Neural cell (in vitro differentiated cells): Measurements from ENCODE around the gene THEM4. TPM values are rescaled to one million over a fixed set of nuclear protein-coding genes. Genes with fewer than 3 reads are reported as not detected.

Source experiments
- H2AFZ ChIP-seq: fragments of 200-600, 300-800 bp; sonication (generic), shearing (Covaris generic); 2 replicates; pipeline ENCODE4 v1.6.0; 2014; ENCODE audit warnings: low read depth, mild to moderate bottlenecking, antibody characterized with exemption, low read length, moderate library complexity
- H3F3A ChIP-seq: fragments of 200-600 bp; shearing (Covaris generic); 2 replicates; pipeline ENCODE4 v1.6.1; 2016; ENCODE audit warnings: mild to moderate bottlenecking, moderate library complexity, mixed read lengths, antibody characterized with exemption, low read length; ENCODE audit not compliant: insufficient read depth, poor library complexity, severe bottlenecking
- H3K27ac ChIP-seq: fragments of 200-600, 300-800 bp; sonication (generic), shearing (Covaris generic); 2 replicates; pipeline ENCODE4 v1.5.1; 2014; ENCODE audit warnings: mild to moderate bottlenecking, low read length, moderate library complexity
- H3K27me3 ChIP-seq: fragments of 300-800, 200-600 bp; sonication (generic), shearing (Covaris generic); 2 replicates; pipeline ENCODE4 v1.6.0; 2014; ENCODE audit warnings: mild to moderate bottlenecking, low read depth, low read length, moderate library complexity; ENCODE audit not compliant: insufficient read depth
- H3K36me3 ChIP-seq: fragments of 300-800, 200-600 bp; sonication (generic), shearing (Covaris generic); 2 replicates; pipeline ENCODE4 v1.5.1; 2014; ENCODE audit warnings: mild to moderate bottlenecking, antibody characterized with exemption, low read length, moderate library complexity; ENCODE audit not compliant: insufficient read depth
- H3K4me2 ChIP-seq: fragments of 300-800, 200-600 bp; sonication (generic), shearing (Covaris generic); 2 replicates; pipeline ENCODE4 v1.6.0; 2014; ENCODE audit warnings: mild to moderate bottlenecking, low read length
- H3K4me3 ChIP-seq: fragments of 300-800, 200-600 bp; sonication (generic), shearing (Covaris generic); 2 replicates; pipeline ENCODE4 v1.5.1; 2014; ENCODE audit warnings: mild to moderate bottlenecking, low read length, moderate library complexity
- H3K79me2 ChIP-seq: fragments of 200-600 bp; shearing (Covaris generic); replicated peaks from 2 replicates; pipeline ENCODE4 v1.6.0; 2014; ENCODE audit warnings: mild to moderate bottlenecking, low read length, moderate library complexity; ENCODE audit not compliant: insufficient read depth
- H3K9ac ChIP-seq: fragments of 300-800, 200-600 bp; sonication (generic), shearing (Covaris generic); 2 replicates; pipeline ENCODE4 v1.6.1; 2016; ENCODE audit warnings: mild to moderate bottlenecking, low read length, mixed read lengths
- H3K9me2 ChIP-seq: fragments of 200-600 bp; shearing (Covaris generic); 2 replicates; pipeline ENCODE4 v1.6.1; 2016; ENCODE audit warnings: mild to moderate bottlenecking, low read length, mixed read lengths; ENCODE audit not compliant: insufficient read depth
- H3K9me3 ChIP-seq: fragments of 200-600, 300-800 bp; sonication (generic), shearing (Covaris generic); 2 replicates; pipeline ENCODE4 v1.6.1; 2016; ENCODE audit warnings: mild to moderate bottlenecking, mixed run types, low read length, moderate library complexity, mixed read lengths
- H4K20me1 ChIP-seq: fragments of 200-600 bp; shearing (Covaris generic); 2 replicates; pipeline ENCODE4 v1.6.1; 2016; ENCODE audit warnings: mild to moderate bottlenecking, mixed run types; ENCODE audit not compliant: insufficient read depth
- CTCF ChIP-seq: fragments of 450-650 bp; IDR thresholded peaks from 2 replicates; pipeline ENCODE4 v1.5.1; 2014; ENCODE audit warnings: antibody characterized with exemption, mild to moderate bottlenecking, moderate library complexity; ENCODE audit not compliant: poor library complexity, severe bottlenecking
- EP300 ChIP-seq: fragments of 450-650 bp; conservative IDR thresholded peaks from 2 replicates; pipeline ENCODE4 v1.6.1; 2014; ENCODE audit warnings: antibody characterized with exemption, mild to moderate bottlenecking, moderate library complexity; ENCODE audit not compliant: poor library complexity, severe bottlenecking
- EZH2 ChIP-seq: fragments of 200-600, 300-800 bp; shearing (Covaris generic), sonication (generic); IDR thresholded peaks from 2 replicates; pipeline ENCODE4 v1.6.1; 2014; ENCODE audit warnings: antibody characterized with exemption, low read length, borderline replicate concordance, mild to moderate bottlenecking; ENCODE audit not compliant: insufficient read depth, poor library complexity, severe bottlenecking
- MXI1 ChIP-seq: fragments of 450-650 bp; conservative IDR thresholded peaks from 2 replicates; pipeline ENCODE4 v1.6.1; 2014; ENCODE audit warnings: antibody characterized with exemption, mild to moderate bottlenecking; ENCODE audit not compliant: poor library complexity, severe bottlenecking
- POLR2AphosphoS5 ChIP-seq: IDR thresholded peaks from 2 replicates; pipeline ENCODE4 v1.6.1; 2012
- RAD21 ChIP-seq: fragments of 450-650 bp; conservative IDR thresholded peaks from 2 replicates; pipeline ENCODE4 v1.6.1; 2014; ENCODE audit warnings: antibody characterized with exemption, mild to moderate bottlenecking, moderate library complexity
- REST ChIP-seq: IDR thresholded peaks from 2 replicates; pipeline ENCODE4 v1.6.1; 2012; ENCODE audit warnings: borderline replicate concordance
- SMC3 ChIP-seq: fragments of 450-650 bp; conservative IDR thresholded peaks from 2 replicates; pipeline ENCODE4 v1.6.1; 2014; ENCODE audit warnings: antibody characterized with exemption, mild to moderate bottlenecking, moderate library complexity; ENCODE audit not compliant: poor library complexity
- TAF1 ChIP-seq: IDR thresholded peaks from 2 replicates; pipeline ENCODE4 v1.6.1; 2012; ENCODE audit warnings: low read depth
- polyA plus RNA-seq: library from polyadenylated mRNA; depleted of rRNA; stranded (reverse); fragments of >200 nt; gene quantifications from 2 replicates; pipeline ENCODE4 v1.2.3, GENCODE V29; 2014

Gene THEM4
- polyA plus RNA-seq, 1 donor from 2014 or later, result 11.3 TPM

- no peaks in the 10 kb centered on the region for H3K79me2 ChIP-seq
- H4K20me1 ChIP-seq, result no peaks in the 10 kb centered on the region
- no peaks in the 10 kb centered on the region for H3K9me2 ChIP-seq
- no peaks in the 10 kb centered on the region for H3F3A ChIP-seq
- no peak overlapping the region for H3K27ac ChIP-seq
- H3K27me3 ChIP-seq, result peaks cover 27% of the 10 kb centered on the region
- no peak overlapping the region for H2AFZ ChIP-seq
- no peaks in the 10 kb centered on the region for H3K9me3 ChIP-seq
- no peak overlapping the region for H3K4me3 ChIP-seq
- no peak overlapping the region for H3K4me2 ChIP-seq
- H3K9ac ChIP-seq, result no peak overlapping the region
- H3K36me3 ChIP-seq, result no peaks in the 10 kb centered on the region
- TF ChIP-seq SMC3, result no peak
- no peak for TF ChIP-seq CTCF
- no peak for TF ChIP-seq MXI1
- TF ChIP-seq EP300, result no peak
- no peak for TF ChIP-seq TAF1
- no peak for TF ChIP-seq RAD21
- TF ChIP-seq REST, result no peak
- no peak for TF ChIP-seq EZH2
- TF ChIP-seq POLR2AphosphoS5, result no peak
These were observed 76.0 kb downstream of the THEM4 start for GRCh38 chr1:151833172-151833900.

GRCh38 chr1:151832318-151832980 lies 76.9 kb downstream of the THEM4 start:
- Histone ChIP-seq H3K9me3 (no peaks in the 10 kb centered on the region), H3K4me3 (no peak overlapping the region), H3K9me2 (no peaks in the 10 kb centered on the region), H3K27ac (no peak overlapping the region), H2AFZ (no peak overlapping the region), H3K4me2 (no peak overlapping the region), H3K36me3 (no peaks in the 10 kb centered on the region), H3F3A (no peaks in the 10 kb centered on the region), H3K9ac (no peak overlapping the region), H3K79me2 (no peaks in the 10 kb centered on the region), H4K20me1 (no peaks in the 10 kb centered on the region), H3K27me3 (peaks cover 18% of the 10 kb centered on the region)
- TF ChIP-seq RAD21 (no peak), EZH2 (no peak)
